CD4-positive, alpha-beta T cell treated with Interleukin-15 for 4 hours (primary cell): ENCODE measurements around the gene SMIM24.
"Not testable (repeated sequence)": the region's sequence is repeated elsewhere in the genome, so short reads cannot be mapped to it uniquely, and the experiment has no call there.

ENCODE experiments used
- DNase-seq: peaks from one replicate; pipeline ENCODE4 v3.0.0-alpha.2; 2020; ENCODE audit warnings: low spot score

SMIM24 gene

GRCh38 chr19:3480383-3481091, at the start of gene SMIM24:
SMIM24 (minus strand) TSS chr19:3480525; CDS start chr19:3480463, 62 bp downstream.
- DNase-seq: no peak

- DNase-seq: not testable (repeated sequence)
Observed at GRCh38 chr19:3529299-3529698, 49.0 kb upstream of the SMIM24 start.

- DNase-seq: no peak
Observed at GRCh38 chr19:3528539-3529211, 48.4 kb upstream of the SMIM24 start.

GRCh38 chr19:3528080-3528479, 47.8 kb upstream of the SMIM24 start:
- no peak for DNase-seq

GRCh38 chr19:3527238-3527910, 47.0 kb upstream of the SMIM24 start:
- DNase-seq: no peak

- DNase-seq: no peak
Observed at GRCh38 chr19:3526507-3527237, 46.3 kb upstream of the SMIM24 start.

- no peak for DNase-seq
Observed at GRCh38 chr19:3524904-3525451, 44.7 kb upstream of the SMIM24 start.

- DNase-seq: no peak
Observed at GRCh38 chr19:3524078-3524842, 43.9 kb upstream of the SMIM24 start.

GRCh38 chr19:3523361-3524077, 43.2 kb upstream of the SMIM24 start:
- no peak for DNase-seq

GRCh38 chr19:3522421-3523360, 42.4 kb upstream of the SMIM24 start:
- DNase-seq: no peak

GRCh38 chr19:3521104-3521445, 40.8 kb upstream of the SMIM24 start:
- DNase-seq: no peak

- no peak for DNase-seq
Observed at GRCh38 chr19:3520166-3521103, 40.1 kb upstream of the SMIM24 start.

- no peak for DNase-seq
Observed at GRCh38 chr19:3519126-3519525, 38.8 kb upstream of the SMIM24 start.

GRCh38 chr19:3518659-3519058, 38.3 kb upstream of the SMIM24 start:
- no peak for DNase-seq

GRCh38 chr19:3518255-3518654, 37.9 kb upstream of the SMIM24 start:
- DNase-seq: no peak

- DNase-seq: no peak
Observed at GRCh38 chr19:3517638-3518037, 37.3 kb upstream of the SMIM24 start.

- DNase-seq: peak; percentile 52
Observed at GRCh38 chr19:3516675-3517207, 36.4 kb upstream of the SMIM24 start.

GRCh38 chr19:3515891-3516422, 35.6 kb upstream of the SMIM24 start:
- no peak for DNase-seq
